ENCODE data around the gene VSTM5. TPM values are rescaled to one million over a fixed set of nuclear protein-coding genes. Genes with fewer than 3 reads are reported as not detected.

The VSTM5 gene
- total RNA-seq, 1 donor from 2014 or later: not detected

DNA sequence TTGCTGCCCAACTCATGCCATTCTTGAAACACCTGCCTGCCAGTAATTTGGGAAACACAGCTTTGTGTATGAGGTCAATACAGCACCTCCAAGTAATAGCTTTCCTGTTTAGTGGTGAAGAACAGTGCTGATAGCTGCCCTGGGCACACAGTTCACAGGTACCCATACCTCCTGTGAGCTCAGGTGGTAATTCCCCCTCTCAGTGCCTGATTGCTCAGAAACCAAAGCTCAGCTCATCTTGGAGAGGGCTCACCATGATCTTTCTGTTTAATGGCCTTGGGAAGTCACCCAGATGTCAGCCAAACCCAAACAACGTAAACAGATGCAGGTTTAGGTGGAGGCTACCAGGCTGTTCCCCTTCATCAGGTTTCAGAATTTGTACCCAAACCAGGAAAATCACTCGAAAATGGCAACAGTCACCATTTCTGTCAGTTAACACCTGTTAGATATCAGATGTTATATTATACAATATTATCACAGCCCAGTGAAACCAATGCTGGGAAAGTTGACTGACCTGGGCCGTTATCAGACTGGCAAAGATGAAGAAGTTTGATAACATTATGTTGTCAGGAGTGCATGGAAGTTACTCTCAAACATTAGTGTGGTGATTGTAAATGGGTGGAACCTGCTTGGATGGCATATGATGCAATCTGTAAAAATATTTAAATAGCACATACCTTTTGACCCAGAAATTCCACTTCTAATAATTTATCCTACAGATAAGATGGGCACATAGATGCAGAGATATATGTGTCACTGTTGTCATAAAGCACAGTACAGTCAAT lies 18.9 kb downstream of the VSTM5 start:
- H3K27me3 Mint-ChIP-seq (ENCODE audit: low read depth): no peaks in the 10 kb centered on the region
- no peaks in the 10 kb centered on the region for H3K9me3 Mint-ChIP-seq
- H3K27ac Mint-ChIP-seq: no peak overlapping the region
- H3K36me3 Mint-ChIP-seq: no peaks in the 10 kb centered on the region
- H3K4me3 Mint-ChIP-seq: no peak overlapping the region
- DNase-seq (ENCODE audit: low spot score in 2 of 2, unreplicated experiment in 2 of 2): no peak
- TF ChIP-seq, protein P1, sequence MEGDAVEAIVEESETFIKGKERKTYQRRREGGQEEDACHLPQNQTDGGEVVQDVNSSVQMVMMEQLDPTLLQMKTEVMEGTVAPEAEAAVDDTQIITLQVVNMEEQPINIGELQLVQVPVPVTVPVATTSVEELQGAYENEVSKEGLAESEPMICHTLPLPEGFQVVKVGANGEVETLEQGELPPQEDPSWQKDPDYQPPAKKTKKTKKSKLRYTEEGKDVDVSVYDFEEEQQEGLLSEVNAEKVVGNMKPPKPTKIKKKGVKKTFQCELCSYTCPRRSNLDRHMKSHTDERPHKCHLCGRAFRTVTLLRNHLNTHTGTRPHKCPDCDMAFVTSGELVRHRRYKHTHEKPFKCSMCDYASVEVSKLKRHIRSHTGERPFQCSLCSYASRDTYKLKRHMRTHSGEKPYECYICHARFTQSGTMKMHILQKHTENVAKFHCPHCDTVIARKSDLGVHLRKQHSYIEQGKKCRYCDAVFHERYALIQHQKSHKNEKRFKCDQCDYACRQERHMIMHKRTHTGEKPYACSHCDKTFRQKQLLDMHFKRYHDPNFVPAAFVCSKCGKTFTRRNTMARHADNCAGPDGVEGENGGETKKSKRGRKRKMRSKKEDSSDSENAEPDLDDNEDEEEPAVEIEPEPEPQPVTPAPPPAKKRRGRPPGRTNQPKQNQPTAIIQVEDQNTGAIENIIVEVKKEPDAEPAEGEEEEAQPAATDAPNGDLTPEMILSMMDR (IDR thresholded peaks at IDR 0.05; ENCODE audit: unreplicated experiment): no peak
- H3K4me1 Mint-ChIP-seq: no peaks in the 10 kb centered on the region

DNA sequence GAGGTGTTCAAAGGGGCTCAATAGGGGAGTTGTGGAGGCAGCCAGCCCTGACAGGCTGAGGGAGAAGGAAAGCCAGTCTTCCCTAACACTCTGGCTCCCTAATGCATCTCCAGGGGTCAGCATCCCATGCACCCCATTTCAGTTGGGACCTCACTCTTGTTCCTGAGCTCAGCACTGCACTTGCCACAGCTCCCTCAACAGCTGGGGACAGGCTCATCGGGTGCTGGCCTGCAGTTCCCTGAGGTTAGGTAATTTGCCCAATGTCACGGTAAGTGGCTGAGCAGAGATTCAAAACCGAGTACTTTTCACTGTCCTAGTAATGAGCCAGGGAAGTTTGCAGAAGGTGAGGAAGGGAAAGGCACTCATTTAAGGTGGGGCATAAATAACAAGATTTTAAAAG lies 20.8 kb downstream of the VSTM5 start:
- TF ChIP-seq, protein P1 (IDR thresholded peaks at IDR 0.05; ENCODE audit: unreplicated experiment): no peak

DNA sequence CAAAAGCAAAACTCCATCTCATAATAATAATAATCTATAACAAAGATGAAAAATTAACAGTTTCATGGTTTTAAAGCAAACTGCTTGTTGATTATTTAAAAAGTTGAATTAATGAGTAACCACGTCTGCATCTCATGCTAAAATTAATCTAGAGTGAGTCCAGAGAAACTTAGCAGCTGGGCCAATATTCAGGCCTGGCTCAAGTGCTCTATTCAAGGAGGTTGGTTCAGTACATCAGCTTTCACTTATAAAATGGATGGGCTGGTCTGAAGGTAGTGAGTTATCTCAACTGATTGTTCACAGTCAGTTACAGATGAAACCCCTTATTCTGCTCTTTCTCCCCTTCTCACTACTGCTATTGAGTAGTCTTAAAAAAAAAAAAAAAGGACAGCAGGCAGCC lies 23.1 kb downstream of the VSTM5 start:
- no peak overlapping the region for H3K4me3 Mint-ChIP-seq
- H3K36me3 Mint-ChIP-seq: no peaks in the 10 kb centered on the region
- TF ChIP-seq, protein P1 (IDR thresholded peaks at IDR 0.05; ENCODE audit: unreplicated experiment): no peak
- H3K4me1 Mint-ChIP-seq: no peaks in the 10 kb centered on the region
- H3K27ac Mint-ChIP-seq: no peak overlapping the region
- H3K27me3 Mint-ChIP-seq (ENCODE audit: low read depth): no peaks in the 10 kb centered on the region
- no peaks in the 10 kb centered on the region for H3K9me3 Mint-ChIP-seq
- DNase-seq (ENCODE audit: low spot score in 2 of 2, unreplicated experiment in 2 of 2): no peak

More for the DNA sequence above, 20.8 kb downstream of the VSTM5 start:
- Mint-ChIP-seq H3K27ac (no peak overlapping the region), H3K27me3 (ENCODE audit: low read depth) (no peaks in the 10 kb centered on the region), H3K4me1 (no peaks in the 10 kb centered on the region), H3K4me3 (no peak overlapping the region), H3K36me3 (no peaks in the 10 kb centered on the region), H3K9me3 (no peaks in the 10 kb centered on the region)
- no peak for DNase-seq (ENCODE audit: low spot score in 2 of 2, unreplicated experiment in 2 of 2)

DNA sequence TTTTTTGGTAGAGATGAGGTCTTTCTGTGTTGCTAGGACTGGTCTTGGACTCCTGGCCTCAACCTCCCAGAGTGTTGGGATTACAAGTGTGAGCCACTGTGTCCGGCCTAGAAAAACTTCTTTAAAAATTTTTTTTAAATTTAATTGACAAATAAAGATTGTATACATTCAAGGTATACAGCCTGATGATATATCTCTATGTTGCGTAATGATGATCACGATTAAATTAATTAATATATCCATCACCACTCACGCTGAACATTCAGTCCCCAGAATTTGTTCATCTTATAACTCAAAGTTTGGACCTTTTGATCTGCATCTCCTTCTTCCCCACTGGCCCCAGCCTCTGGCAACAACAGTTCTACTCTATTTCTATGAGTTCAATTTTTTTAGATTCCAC lies 27.2 kb downstream of the VSTM5 start:
- no peaks in the 10 kb centered on the region for H3K27me3 Mint-ChIP-seq (ENCODE audit: low read depth)
- TF ChIP-seq, protein P1 (IDR thresholded peaks at IDR 0.05; ENCODE audit: unreplicated experiment): no peak

DNA sequence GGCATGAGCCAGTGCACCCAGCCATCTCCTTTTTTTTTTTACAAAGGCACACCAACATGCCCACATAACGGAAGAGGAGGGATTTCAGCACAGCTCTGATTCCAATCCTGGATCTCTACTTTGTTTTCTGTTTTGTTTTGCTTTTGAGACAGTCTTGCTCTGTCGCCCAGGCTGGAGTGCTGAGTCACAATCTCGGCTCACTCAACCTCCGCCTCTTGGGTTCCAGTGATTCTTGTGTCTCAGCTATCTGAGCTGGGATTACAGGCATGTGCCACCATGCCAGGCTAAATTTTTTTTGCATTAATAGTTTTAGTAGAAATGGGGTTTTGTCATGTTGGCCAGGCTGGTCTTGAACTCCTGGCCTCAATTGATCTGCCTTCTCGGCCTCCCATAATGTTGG lies 28.1 kb downstream of the VSTM5 start:
- Mint-ChIP-seq H3K27me3 (ENCODE audit: low read depth) (no peaks in the 10 kb centered on the region), H3K4me3 (no peak overlapping the region), H3K4me1 (peaks cover 5% of the 10 kb centered on the region), H3K36me3 (no peaks in the 10 kb centered on the region), H3K9me3 (no peaks in the 10 kb centered on the region), H3K27ac (no peak overlapping the region)
- DNase-seq (ENCODE audit: low spot score in 2 of 2, unreplicated experiment in 2 of 2): no peak
- TF ChIP-seq, protein P1 (IDR thresholded peaks at IDR 0.05; ENCODE audit: unreplicated experiment): no peak

More for the DNA sequence above, 27.2 kb downstream of the VSTM5 start:
- H3K9me3 Mint-ChIP-seq: no peaks in the 10 kb centered on the region
- H3K4me1 Mint-ChIP-seq: no peaks in the 10 kb centered on the region
- no peak overlapping the region for H3K27ac Mint-ChIP-seq
- H3K4me3 Mint-ChIP-seq: no peak overlapping the region
- no peaks in the 10 kb centered on the region for H3K36me3 Mint-ChIP-seq
- no peak for DNase-seq (ENCODE audit: low spot score in 2 of 2, unreplicated experiment in 2 of 2)
